HG02973 (cell line): ENCODE data around the gene KLHL29.

Source experiments
- ATAC-seq: cut with Tn5 transposase; IDR thresholded peaks from one replicate; pipeline ENCODE4 v1.9.1; 2021; ENCODE audit warnings: moderate library complexity; ENCODE audit not compliant: unreplicated experiment

Gene KLHL29

GRCh38 chr2:23507267-23508065, 122.5 kb downstream of the KLHL29 start:
- ATAC-seq = no peak

- ATAC-seq = no peak
Measured at GRCh38 chr2:23508066-23508390, 123.0 kb downstream of the KLHL29 start.

GRCh38 chr2:23509103-23509502, 124.1 kb downstream of the KLHL29 start:
- ATAC-seq = no peak

GRCh38 chr2:23509596-23510292, 124.8 kb downstream of the KLHL29 start:
- ATAC-seq = no peak

- no peak for ATAC-seq
Measured at GRCh38 chr2:23510471-23510870, 125.5 kb downstream of the KLHL29 start.

- no peak for ATAC-seq
Measured at GRCh38 chr2:23512778-23513177, 127.8 kb downstream of the KLHL29 start.

GRCh38 chr2:23513245-23513871, 128.4 kb downstream of the KLHL29 start:
- no peak for ATAC-seq

GRCh38 chr2:23513872-23514793, 129.2 kb downstream of the KLHL29 start:
- ATAC-seq = no peak

- ATAC-seq = no peak
Measured at GRCh38 chr2:23516520-23517256, 131.7 kb downstream of the KLHL29 start.

- no peak for ATAC-seq
Measured at GRCh38 chr2:23518481-23519333, 133.7 kb downstream of the KLHL29 start.

- no peak for ATAC-seq
Measured at GRCh38 chr2:23519334-23519651, 134.3 kb downstream of the KLHL29 start.

- ATAC-seq = no peak
Measured at GRCh38 chr2:23520256-23520655, 135.3 kb downstream of the KLHL29 start.

- ATAC-seq = no peak
Measured at GRCh38 chr2:23521060-23521459, 136.1 kb downstream of the KLHL29 start.

- no peak for ATAC-seq
Measured at GRCh38 chr2:23522726-23523372, 137.9 kb downstream of the KLHL29 start.

GRCh38 chr2:23523373-23524260, 138.6 kb downstream of the KLHL29 start:
- no peak for ATAC-seq

- no peak for ATAC-seq
Measured at GRCh38 chr2:23524261-23524706, 139.3 kb downstream of the KLHL29 start.

- ATAC-seq = no peak
Measured at GRCh38 chr2:23525137-23525765, 140.3 kb downstream of the KLHL29 start.

- no peak for ATAC-seq
Measured at GRCh38 chr2:23526114-23526513, 141.1 kb downstream of the KLHL29 start.
